RKO (cell line): Measurements from ENCODE around the gene ABCB6.
A peak's percentile ranks its signal among the peaks of the same experiment; 100 is the strongest.

ENCODE experiments used
- DNase-seq: peaks from one replicate; pipeline ENCODE4 v3.0.0-alpha.2; 2016; ENCODE audit warnings: low spot score

ABCB6 gene

DNA sequence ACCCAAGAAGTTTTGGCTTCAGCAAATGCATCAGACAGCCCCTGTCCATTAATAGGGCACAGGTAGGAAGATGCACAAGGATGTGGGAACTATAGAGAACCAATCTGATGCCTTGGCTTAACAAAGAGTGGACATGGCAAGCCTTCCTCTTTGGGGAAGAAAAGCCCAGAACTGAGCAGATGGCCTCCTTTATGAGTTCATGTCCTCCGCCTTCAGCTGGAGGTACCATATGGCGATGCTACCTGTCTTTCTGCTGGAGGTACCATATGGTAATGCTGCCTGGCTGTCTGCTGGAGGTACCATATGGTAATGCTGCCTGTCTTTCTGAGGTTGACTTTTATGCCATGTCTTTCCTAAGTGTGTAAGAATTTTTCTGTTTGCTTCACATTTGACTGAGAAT lies 34.6 kb downstream of the ABCB6 start:
- no peak for DNase-seq

DNA sequence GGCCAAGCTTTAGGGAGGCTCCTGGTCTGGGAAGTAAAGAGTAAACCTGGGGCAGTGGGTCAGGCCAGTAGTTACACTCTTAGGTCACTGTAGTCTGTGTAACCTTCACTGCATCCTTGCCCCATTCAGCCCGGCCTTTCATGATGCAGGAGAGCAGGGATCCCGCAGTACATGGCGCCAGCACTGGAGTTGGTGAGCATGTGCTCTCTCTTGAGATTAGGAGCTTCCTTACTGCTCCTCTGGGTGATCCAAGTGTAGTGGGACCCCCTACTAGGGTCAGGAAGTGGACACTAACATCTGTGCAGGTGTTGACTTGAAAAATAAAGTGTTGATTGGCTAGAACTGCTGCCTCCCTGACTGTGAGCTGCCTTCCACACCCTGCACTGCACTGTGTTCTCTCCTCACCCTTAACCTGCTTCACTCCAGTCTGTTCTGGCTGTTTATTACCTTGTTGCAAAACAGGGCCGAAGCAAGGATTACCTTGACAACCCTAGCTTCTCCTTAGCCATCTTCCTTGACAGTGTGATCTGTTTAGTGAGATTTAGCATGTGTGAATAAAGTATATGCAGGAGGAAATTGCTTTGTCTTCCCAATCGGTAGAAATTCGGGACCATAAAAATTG lies 35.5 kb downstream of the ABCB6 start:
- DNase-seq, result no peak

DNA sequence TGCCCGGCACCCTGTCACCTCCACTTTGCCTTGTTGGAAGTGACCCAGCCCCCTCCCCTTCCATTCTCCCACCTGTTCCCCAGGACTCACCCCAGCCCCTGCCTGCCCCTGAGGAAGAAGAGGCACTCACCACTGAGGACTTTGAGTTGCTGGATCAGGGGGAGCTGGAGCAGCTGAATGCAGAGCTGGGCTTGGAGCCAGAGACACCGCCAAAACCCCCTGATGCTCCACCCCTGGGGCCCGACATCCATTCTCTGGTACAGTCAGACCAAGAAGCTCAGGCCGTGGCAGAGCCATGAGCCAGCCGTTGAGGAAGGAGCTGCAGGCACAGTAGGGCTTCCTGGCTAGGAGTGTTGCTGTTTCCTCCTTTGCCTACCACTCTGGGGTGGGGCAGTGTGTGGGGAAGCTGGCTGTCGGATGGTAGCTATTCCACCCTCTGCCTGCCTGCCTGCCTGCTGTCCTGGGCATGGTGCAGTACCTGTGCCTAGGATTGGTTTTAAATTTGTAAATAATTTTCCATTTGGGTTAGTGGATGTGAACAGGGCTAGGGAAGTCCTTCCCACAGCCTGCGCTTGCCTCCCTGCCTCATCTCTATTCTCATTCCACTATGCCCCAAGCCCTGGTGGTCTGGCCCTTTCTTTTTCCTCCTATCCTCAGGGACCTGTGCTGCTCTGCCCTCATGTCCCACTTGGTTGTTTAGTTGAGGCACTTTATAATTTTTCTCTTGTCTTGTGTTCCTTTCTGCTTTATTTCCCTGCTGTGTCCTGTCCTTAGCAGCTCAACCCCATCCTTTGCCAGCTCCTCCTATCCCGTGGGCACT lies 36.2 kb downstream of the ABCB6 start:
- no peak for DNase-seq

DNA sequence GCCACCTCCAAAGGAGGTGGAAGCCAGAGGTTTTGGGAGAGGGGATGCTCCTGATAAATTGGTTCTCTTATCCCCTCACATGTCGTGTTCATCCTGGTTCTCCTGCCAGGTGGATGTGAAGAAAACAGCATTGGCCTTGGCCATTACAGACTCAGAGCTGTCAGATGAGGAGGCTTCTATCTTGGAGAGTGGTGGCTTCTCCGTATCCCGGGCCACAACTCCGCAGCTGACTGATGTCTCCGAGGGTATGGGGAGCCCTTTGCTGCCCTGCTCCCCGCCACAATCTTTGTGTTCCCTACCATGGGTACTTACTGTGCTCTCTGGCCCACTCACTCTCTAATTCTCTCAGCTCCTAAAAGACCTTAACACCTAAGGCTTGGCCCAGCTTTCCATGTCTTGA lies 37.2 kb downstream of the ABCB6 start:
- no peak for DNase-seq

DNA sequence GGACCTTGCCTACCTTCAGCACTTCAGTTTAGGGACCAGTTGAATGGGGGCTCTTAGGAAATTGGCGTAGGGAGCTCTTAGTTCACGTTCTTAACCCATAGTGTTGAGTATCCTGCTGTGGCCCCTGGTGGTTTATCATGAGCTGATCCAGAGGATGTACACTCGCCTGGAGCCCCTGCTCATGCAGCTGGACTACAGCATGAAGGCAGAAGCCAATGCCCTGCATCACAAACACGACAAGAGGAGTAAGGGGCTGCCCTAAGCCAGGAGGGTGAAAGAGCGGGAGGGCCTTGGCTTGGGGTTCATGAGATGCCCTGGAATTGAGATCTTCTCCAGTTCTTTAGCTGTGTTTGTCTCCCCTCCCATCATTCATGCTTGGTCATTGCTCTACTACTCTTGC lies 37.8 kb downstream of the ABCB6 start:
- no peak for DNase-seq

DNA sequence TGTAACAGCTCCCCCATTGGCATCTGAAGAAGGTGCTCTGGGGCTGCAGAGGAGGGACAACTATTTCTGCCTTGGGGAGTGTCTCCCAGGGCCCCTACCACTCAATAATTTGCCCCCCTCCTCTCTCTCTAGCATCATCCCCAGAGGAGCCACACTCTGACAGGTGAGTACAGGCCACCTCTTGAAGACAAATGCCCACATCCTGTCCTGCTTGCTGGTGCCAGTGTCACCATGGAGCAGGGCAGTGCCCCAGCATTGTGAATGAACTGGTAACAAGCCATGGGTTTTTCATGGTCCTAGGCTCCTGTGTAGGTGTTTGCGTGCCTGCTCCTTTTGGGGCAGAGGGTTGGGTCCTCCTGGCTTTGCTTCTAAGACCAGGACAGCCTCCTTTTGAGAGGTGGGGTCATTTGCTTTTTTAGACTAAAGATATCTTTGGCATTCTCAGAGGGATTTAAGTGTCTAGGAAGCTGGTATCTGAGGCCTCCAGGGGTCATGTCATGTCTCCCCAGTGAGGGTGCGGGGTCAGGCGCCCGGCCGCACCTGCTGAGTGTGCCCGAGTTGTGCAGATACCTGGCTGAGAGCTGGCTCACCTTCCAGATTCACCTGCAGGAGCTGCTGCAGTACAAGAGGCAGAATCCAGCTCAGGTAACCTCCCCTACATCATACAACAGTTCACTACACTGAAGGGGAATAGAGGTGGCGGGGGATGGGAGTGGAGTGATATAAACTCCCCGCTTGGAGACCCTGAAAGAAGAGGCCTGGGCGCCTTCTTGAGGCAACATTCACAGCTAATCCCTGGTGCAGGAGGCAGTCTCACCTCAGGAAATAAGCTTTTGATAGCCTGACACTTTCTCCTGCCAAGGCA lies 38.9 kb downstream of the ABCB6 start:
- DNase-seq, result no peak

DNA sequence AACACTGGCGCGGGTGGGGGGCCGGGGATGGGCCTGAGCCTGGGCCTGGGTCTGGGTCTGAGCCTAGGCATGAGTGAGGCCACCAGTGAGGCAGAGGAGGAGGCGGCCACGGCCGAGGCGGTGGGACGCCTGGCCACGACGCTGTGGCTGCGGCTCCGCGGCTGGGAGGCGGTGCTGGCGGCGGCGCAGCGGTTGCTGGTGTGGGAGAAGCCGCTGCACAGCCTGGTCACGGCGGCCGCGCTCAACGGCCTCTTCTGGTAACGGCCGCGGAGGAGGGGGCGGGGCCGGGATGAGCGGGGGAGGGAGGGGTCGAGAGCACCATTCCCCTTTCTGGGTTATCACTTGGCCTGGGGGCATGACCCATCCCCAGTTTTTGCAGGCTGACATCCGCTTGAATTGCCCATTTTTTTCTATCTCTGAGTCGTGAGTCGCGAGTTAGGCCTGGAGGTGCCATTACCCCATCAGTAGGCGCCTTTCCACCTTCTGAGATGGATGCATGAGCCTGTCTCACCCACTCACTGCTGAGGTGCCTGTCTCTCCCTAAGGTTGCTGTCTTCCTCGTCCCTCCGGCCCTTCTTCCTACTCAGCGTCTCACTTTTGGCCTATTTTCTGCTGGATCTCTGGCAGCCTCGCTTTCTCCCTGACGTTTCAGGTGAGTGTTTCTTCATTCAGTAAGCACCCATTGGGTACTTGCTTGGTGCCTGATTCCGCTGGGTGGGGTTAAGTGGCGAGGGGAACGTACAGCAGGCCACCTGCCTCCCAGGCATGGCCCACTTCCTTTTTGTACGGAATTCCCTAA lies 40.2 kb downstream of the ABCB6 start:
- peak; percentile 41 for DNase-seq

DNA sequence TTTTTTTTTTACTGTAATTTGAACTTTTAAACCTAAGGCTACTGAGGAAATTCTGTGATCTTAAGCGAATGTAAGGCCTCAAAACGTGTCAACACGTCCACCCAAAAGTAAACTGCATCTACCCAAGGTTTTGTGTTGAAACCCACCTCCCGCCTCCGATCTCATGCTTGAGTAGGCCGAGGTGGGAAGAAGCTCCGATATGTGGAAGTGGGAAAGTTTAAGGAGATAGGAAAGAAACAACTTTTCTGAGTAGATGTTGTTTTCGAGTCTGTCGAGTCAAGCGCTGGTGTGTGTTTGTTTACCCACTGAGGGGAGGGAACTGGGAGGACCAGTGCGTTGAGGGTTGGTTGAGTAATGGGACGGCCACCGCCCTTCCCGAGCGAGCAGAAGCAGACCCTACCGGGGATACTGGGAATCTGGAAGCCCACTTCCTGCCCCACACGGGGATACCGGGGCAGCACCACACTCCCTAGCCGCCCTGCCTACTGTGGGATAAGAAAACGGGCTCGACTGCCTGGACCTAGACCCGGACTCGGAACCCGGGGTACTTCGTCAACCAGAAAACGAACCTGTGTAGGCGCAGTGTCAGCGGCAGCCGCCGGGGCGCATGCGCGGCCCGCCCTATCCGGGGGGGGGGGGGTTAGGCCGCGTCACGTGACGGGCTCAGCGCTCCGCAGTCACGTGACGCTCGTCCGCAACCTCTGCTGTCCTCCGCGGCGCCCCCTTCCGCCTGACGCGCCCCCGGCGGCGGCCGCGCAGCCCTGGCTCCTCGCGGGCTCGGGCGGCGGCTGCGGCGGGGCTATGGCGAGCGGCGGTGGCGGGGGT lies 41.0 kb downstream of the ABCB6 start, which contains the start of gene RETREG2:
Gene RETREG2 (plus strand): TSS at position 724 of the 825 bp plus-strand sequence. CDS start 78 bp downstream, at position 802.
- peak; percentile 93 for DNase-seq

DNA sequence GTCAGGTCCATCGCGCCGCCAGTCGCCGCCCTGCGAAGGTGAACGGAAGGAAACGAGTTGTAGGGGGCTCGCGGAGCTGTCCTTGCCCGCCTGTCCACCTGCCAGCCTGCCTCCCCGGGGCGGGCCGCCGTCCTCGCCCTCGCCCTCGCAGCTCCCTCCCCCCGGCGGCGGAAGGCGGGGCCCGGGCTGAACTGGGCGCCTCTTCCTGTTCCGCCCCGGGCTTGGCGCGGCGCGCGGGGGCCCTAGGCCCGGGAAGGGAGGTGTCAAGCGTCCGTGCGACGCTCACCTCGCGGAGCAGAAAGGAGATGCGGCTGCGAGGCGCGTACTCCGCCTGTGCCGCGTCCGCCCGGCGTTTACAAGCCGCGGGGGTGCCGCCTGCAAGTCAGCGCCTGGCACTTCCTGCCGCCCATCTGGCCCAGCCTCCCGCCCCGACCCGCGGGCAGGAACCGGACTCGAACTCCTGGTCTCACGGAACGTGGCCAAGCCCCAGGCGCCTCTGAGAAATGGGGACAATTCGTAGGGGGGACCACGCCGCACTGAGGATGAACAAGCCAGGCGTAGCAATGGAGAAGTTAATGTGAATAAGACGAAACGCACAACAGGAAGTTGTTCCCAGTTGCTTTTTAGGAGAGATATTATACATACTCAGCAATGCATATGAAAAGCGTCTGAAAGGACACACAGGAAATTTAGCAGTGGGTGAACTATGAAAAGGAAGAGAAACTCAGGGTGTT lies 41.8 kb downstream of the ABCB6 start, which contains the start of gene CNPPD1:
Gene CNPPD1 (minus strand): TSS at position 108 of the 734 bp plus-strand sequence. CDS start 97 bp downstream, at position 11.
- peak; percentile 83 for DNase-seq

DNA sequence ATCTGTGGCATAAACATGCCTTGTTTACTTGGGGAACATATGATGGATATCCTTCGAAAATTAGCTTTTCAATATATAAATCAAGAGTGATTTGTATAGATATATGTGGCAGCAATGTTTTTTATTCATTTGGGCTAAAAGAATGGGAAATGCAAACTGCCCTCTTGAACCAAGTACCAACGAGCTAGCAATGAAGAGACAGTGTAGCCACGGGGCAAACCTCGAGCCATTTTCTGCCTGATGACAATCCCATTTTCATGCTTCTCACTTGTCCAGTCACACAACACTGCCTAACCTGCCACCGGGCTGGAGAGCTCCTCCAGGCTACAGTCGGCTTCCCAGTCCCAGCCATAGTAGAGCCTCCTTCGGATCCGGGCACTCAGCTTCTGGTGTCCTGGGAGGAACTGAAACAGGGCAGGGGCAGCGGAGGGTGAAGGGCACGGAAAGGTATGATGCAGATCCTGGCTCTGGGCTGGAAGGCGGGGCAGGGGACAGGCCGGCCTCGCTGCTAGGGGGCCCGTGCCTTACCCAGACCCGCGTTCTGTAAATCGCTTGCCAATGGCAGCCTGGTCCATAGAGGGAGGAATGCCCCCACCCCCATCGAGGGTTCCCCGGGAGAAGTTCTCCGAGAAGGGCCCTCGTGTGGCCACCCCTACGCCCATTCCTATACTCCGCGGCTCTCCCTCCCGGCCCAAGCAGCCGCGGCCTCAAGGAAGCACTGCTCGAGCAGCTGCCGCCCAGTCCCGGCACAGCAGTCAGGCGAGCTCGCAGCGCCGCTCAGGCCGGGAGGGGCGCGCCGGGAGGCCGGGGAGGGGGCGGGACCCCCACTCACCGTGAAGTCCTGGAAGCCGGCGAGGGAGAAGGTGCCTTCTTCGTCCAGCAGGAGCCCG lies 42.6 kb downstream of the ABCB6 start:
- peak; percentile 50 for DNase-seq

DNA sequence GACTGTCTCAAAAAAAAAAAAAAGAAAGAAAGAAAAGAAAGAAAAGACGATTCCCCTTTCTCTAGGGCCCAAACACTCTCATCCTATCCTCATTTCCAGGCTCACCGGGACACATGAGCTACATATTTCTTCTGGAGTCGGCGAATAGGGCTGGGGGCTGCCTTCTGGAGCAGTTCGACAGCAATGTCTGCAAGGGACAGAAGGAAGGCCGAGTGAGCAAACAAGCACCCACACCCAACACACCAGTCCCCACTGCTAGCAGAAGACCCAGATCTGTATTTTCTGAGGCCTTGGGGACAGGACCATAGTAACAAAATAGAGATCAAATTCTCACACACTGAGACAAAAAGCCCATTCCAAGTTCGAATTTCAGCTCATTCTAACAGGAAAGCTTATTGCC lies 43.3 kb downstream of the ABCB6 start:
- DNase-seq, result no peak

DNA sequence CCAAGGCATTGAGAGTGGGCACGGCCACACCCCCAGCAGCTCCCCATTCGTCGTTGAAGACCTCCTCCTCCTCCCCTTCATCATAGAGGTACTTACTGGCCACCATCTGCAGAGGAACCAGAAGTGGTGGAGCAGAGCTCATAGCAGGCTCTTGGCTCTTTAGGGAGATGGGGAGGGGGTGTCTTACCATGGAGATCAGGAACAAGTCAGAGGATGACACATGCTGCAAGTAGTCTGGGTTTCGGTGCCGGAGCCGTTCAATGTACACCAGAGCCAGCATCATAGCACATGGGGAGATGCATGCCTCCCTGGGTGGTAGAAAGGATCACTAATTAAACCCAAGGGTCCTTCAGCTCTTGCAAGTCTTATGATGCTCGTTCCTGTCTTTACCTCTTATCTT lies 44.0 kb downstream of the ABCB6 start:
- no peak for DNase-seq

DNA sequence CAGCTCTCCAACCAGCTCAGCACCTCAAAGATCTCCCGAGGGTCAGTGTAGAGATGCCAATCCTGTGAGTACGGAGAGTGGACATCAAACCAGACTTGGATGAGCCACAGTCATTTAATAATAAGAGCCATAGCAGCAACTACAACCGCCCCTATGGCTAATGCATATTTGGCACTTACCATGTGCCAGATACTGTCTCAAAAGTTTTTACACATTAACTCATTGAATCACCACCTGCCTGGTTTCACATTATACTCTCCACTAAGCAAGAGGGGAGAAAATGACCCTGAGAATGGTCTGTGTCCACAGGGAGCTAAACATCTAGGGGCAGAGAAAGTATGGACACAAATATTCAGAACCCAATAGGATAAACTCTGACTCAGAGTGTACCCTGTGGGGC lies 44.6 kb downstream of the ABCB6 start:
- DNase-seq, result no peak

DNA sequence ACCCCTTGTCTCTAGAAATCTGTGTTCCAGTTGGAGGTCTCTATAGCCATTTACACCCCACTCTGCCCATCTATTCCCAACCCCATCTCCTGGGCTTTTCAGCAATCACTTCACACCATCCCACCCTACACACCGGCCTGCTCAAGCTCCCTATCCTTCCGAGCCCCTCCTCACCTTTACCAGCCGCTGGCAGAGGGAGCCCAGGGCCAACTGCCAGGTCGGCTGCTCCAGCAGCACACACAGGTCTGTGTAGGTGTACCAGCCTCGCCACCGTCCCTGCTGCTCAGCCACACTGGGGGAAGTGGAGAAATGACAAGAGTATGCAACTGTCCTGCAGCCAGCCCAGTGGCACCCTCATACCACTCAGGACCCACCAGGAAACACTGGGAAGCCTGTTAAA lies 45.6 kb downstream of the ABCB6 start:
- no peak for DNase-seq

DNA sequence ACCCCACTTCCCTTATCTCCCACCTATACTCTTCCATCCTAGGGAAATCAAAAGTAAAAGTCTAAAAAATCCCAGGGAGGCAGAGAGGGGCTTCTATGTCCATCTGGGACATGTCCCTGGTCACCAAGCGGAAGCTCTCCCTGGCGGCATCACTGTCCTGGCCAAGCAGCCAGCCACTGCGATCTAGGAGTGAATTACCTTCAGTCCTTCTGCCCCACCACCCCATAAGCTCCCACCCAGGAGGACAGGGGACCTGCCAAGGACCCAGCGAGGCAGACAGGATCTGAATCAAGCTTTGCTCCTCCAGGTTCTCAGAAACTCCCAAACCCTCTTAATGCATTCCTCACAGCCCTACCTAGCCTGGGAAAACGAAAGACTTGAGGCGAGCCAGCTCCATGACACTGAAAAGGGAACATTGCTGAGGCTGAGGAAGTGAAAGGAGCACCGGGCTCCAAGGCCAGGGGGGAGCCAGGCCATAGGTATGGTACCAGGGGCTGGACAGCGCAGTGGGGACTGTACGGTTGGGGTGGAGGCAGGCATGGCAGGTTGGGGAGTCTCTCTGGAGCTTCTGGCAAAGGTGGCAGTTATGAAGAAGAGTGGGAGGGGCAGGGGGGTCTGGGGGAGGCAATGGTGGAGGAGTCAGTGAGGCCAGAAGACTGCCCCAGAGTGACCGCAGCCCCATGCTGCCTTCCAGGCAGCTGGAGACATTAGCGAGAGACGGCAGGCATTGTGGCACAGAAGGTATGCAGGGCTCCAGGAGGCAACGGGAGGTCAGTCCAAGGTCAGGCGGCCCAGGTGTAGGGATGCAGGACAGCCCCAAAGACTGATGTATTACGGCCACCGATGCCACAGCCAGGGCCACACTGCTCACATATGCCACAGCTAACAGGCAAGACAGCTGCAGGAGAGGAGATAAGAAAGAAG lies 46.3 kb downstream of the ABCB6 start:
- no peak for DNase-seq

DNA sequence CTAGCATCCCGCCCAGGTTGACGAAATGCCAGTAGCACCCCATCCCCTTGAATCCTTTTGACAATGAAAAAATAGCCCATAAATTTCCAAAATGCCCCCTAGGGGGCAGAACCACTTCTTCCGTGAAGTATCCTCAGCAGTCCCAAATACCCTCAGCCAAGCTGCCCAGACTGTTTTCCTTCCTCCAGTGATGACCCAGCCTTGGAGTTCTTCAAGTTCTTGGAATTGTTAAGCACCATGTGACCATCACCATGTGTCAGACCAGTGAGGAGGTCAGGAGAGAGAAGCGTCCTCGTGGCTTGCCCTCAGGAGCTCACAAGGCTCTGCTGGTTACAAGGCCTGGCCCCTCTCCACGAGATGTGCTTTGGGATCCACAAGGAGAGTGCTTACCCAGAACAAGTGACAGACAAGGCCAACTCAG lies 47.5 kb downstream of the ABCB6 start:
- peak; percentile 47 for DNase-seq

DNA sequence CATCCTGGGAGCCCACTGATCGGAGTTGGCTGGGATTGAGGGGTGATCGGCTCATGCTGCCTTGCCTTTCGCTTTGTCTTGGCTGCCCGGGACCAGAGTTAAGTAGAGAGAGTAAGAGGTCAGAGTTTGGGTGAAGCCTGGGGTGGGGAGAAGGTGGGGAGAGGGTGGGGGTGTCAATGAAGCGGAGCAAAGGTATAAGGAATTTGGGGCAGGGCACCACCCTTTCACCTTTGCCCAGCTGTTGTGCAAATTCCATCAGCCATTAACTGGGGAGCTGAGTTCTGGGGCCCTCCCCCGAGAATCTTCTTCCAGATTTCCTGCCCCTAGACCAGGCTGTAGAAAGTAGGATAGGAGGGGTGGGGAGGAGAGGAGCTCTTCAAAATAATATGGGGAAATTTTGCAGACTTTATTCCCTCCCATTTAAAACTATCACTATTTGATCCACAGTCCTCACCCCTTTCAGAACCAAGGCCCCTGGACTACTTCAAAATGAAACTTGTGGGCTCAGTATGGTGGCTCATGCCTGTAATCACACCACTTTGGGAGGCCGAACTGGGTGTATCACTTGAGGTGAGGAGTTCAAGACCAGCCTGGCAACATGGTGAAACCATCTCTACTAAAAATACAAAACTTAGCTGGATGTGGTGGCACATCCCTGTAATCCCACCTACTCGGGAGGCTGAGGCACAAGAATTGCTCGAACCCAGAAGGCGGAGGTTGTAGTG lies 48.7 kb downstream of the ABCB6 start, which contains the start of gene SLC23A3:
Gene SLC23A3 (minus strand): TSS at position 100 of the 725 bp plus-strand sequence. CDS start 45 bp downstream, at position 55.
- no peak for DNase-seq
